Central memory CD8-positive, alpha-beta T cell (primary cell): ENCODE results near the gene VAV1.
A peak's percentile ranks its signal among the peaks of the same experiment; 100 is the strongest.
"Not testable (repeated sequence)": the region's sequence is repeated elsewhere in the genome, so short reads cannot be mapped to it uniquely, and the experiment has no call there.

Experiments used
- ATAC-seq: fragments of 150-1000 bp; cut with Tn5 transposase; replicated peaks from 2 replicates; pipeline ENCODE4 v1.10.0; 2022; ENCODE audit warnings: mild to moderate bottlenecking, moderate FRiP score, moderate number of reproducible peaks; ENCODE audit not compliant: poor library complexity, severe bottlenecking; ENCODE audit errors: extremely low read depth
- DNase-seq, 2 donors: peaks; one replicate each; pipeline ENCODE4 v3.0.0; 2021; ENCODE audit warnings: low spot score in 2 of 2
- H3K27ac Mint-ChIP-seq: one replicate; pipeline ENCODE4 v1.8.0; 2022; ENCODE audit warnings: low read depth, mild to moderate bottlenecking, moderate library complexity, mixed read lengths
- H3K27me3 Mint-ChIP-seq: one replicate; pipeline ENCODE4 v1.8.0; 2022; ENCODE audit warnings: mixed read lengths
- H3K36me3 Mint-ChIP-seq: one replicate; pipeline ENCODE4 v1.8.0; 2022; ENCODE audit warnings: mild to moderate bottlenecking, moderate library complexity, mixed read lengths; ENCODE audit not compliant: insufficient read depth
- H3K4me1 Mint-ChIP-seq: one replicate; pipeline ENCODE4 v1.8.0; 2022; ENCODE audit warnings: mixed read lengths
- H3K4me3 Mint-ChIP-seq: one replicate; pipeline ENCODE4 v1.8.0; 2022; ENCODE audit warnings: mild to moderate bottlenecking, moderate library complexity, mixed read lengths
- H3K9me3 Mint-ChIP-seq: one replicate; pipeline ENCODE4 v1.8.0; 2022; ENCODE audit warnings: mixed read lengths

The VAV1 gene

GRCh38 chr19:6754653-6755463 lies 17.6 kb upstream of the VAV1 start:
- H3K27ac Mint-ChIP-seq: peak overlapping the region; percentile 46
- no peaks in the 10 kb centered on the region for H3K9me3 Mint-ChIP-seq
- ATAC-seq (no peak), DNase-seq (no peak)
- H3K36me3 Mint-ChIP-seq: peaks cover 37% of the 10 kb centered on the region
- H3K27me3 Mint-ChIP-seq: no peaks in the 10 kb centered on the region
- no peak overlapping the region for H3K4me3 Mint-ChIP-seq
- peaks cover 20% of the 10 kb centered on the region for H3K4me1 Mint-ChIP-seq

GRCh38 chr19:6760606-6761005 lies 11.9 kb upstream of the VAV1 start:
- DNase-seq: no peak
- no peak overlapping the region for H3K27ac Mint-ChIP-seq
- H3K4me1 Mint-ChIP-seq: peaks cover 4% of the 10 kb centered on the region
- H3K36me3 Mint-ChIP-seq: peaks cover 41% of the 10 kb centered on the region
- H3K4me3 Mint-ChIP-seq: no peak overlapping the region
- no peaks in the 10 kb centered on the region for H3K9me3 Mint-ChIP-seq
- ATAC-seq: no peak
- no peaks in the 10 kb centered on the region for H3K27me3 Mint-ChIP-seq

GRCh38 chr19:6761053-6761676 lies 11.3 kb upstream of the VAV1 start:
- Mint-ChIP-seq H3K4me1 (peaks cover 7% of the 10 kb centered on the region), H3K4me3 (no peak overlapping the region), H3K9me3 (no peaks in the 10 kb centered on the region), H3K36me3 (peaks cover 41% of the 10 kb centered on the region), H3K27ac (no peak overlapping the region), H3K27me3 (no peaks in the 10 kb centered on the region)
- DNase-seq (no peak), ATAC-seq (no peak)

- H3K27ac Mint-ChIP-seq: not testable (repeated sequence)
These were observed 10.2 kb upstream of the VAV1 start for GRCh38 chr19:6762253-6762797.

GRCh38 chr19:6765738-6766356 lies 6.7 kb upstream of the VAV1 start:
- Mint-ChIP-seq H3K36me3 (peaks cover 19% of the 10 kb centered on the region), H3K9me3 (no peaks in the 10 kb centered on the region), H3K27ac (peak overlapping the region; percentile 74), H3K27me3 (no peaks in the 10 kb centered on the region), H3K4me3 (peak overlapping the region; percentile 84), H3K4me1 (peaks cover 26% of the 10 kb centered on the region)
- no peak for DNase-seq
- ATAC-seq: no peak

More at GRCh38 chr19:6762253-6762797, 10.2 kb upstream of the VAV1 start:
- not testable (repeated sequence) for ATAC-seq, H3K4me3 Mint-ChIP-seq, DNase-seq, H3K27me3 Mint-ChIP-seq, H3K9me3 Mint-ChIP-seq
- Mint-ChIP-seq H3K4me1 (peaks cover 19% of the 10 kb centered on the region), H3K36me3 (peaks cover 43% of the 10 kb centered on the region)

GRCh38 chr19:6766357-6767080 lies 6.0 kb upstream of the VAV1 start:
- H3K4me1 Mint-ChIP-seq: peaks cover 27% of the 10 kb centered on the region
- no peak for DNase-seq
- H3K4me3 Mint-ChIP-seq: peak overlapping the region; percentile 84
- no peaks in the 10 kb centered on the region for H3K27me3 Mint-ChIP-seq
- no peaks in the 10 kb centered on the region for H3K9me3 Mint-ChIP-seq
- H3K36me3 Mint-ChIP-seq: peaks cover 13% of the 10 kb centered on the region
- ATAC-seq: no peak
- H3K27ac Mint-ChIP-seq: peak overlapping the region; percentile 74

GRCh38 chr19:6767081-6767356 lies 5.5 kb upstream of the VAV1 start:
- Mint-ChIP-seq H3K27me3 (no peaks in the 10 kb centered on the region), H3K27ac (peak overlapping the region; percentile 74), H3K36me3 (peaks cover 11% of the 10 kb centered on the region), H3K4me3 (peak overlapping the region; percentile 84), H3K4me1 (peaks cover 32% of the 10 kb centered on the region), H3K9me3 (no peaks in the 10 kb centered on the region)
- DNase-seq (no peak), ATAC-seq (peak; percentile 69)

- Mint-ChIP-seq H3K36me3 (peaks cover 11% of the 10 kb centered on the region), H3K4me1 (peaks cover 38% of the 10 kb centered on the region), H3K27ac (peak within 1 kb of the TSS; percentile 74), H3K9me3 (no peaks in the 10 kb centered on the region), H3K27me3 (no peaks in the 10 kb centered on the region), H3K4me3 (peak within 1 kb of the TSS; percentile 84)
- peak; percentile 91 to 93 for DNase-seq
- ATAC-seq: peak; percentile 64
These were observed 4.9 kb upstream of the VAV1 start, which contains the start of gene SH2D3A for GRCh38 chr19:6767357-6768235. TSS of gene SH2D3A (minus strand) at chr19:6767435. CDS start at chr19:6763748, 3,687 bp downstream.

- Mint-ChIP-seq H3K4me1 (peaks cover 39% of the 10 kb centered on the region), H3K36me3 (peaks cover 12% of the 10 kb centered on the region), H3K9me3 (no peaks in the 10 kb centered on the region), H3K27me3 (no peaks in the 10 kb centered on the region), H3K27ac (peak overlapping the region; percentile 74), H3K4me3 (peak overlapping the region; percentile 84)
- DNase-seq (no peak), ATAC-seq (no peak)
These were observed 4.2 kb upstream of the VAV1 start for GRCh38 chr19:6768236-6768785.

- H3K36me3 Mint-ChIP-seq: peaks cover 14% of the 10 kb centered on the region
- H3K27me3 Mint-ChIP-seq: no peaks in the 10 kb centered on the region
- ATAC-seq (no peak), DNase-seq (no peak)
- peak overlapping the region; percentile 11 for H3K27ac Mint-ChIP-seq
- H3K4me3 Mint-ChIP-seq: no peak overlapping the region
- peaks cover 45% of the 10 kb centered on the region for H3K4me1 Mint-ChIP-seq
- H3K9me3 Mint-ChIP-seq: no peaks in the 10 kb centered on the region
These were observed 3.4 kb upstream of the VAV1 start for GRCh38 chr19:6769006-6769619.

- not testable (repeated sequence) for H3K9me3 Mint-ChIP-seq, ATAC-seq, DNase-seq, H3K27me3 Mint-ChIP-seq
- H3K4me3 Mint-ChIP-seq: peak overlapping the region; percentile 93
- H3K4me1 Mint-ChIP-seq: peaks cover 56% of the 10 kb centered on the region
- H3K27ac Mint-ChIP-seq: peak overlapping the region; percentile 86
- H3K36me3 Mint-ChIP-seq: peaks cover 15% of the 10 kb centered on the region
These were observed 870 bp upstream of the VAV1 start for GRCh38 chr19:6771648-6772027.
